Stomach smooth muscle (tissue), 2 donors: Measurements from ENCODE around the gene TADA2B.
A peak's percentile ranks its signal among the peaks of the same experiment; 100 is the strongest.

Source experiments
- H3K27ac ChIP-seq: one replicate; pipeline ENCODE4 v1.7.0; 2013; ENCODE audit warnings: mild to moderate bottlenecking, low read length, inconsistent platforms
- H3K27me3 ChIP-seq, 2 donors: one replicate each; pipeline ENCODE4 v1.7.0; 2013; ENCODE audit warnings: low read length in 2 of 2; ENCODE audit not compliant: insufficient read depth in 2 of 2, control insufficient read depth in 1 of 2
- H3K36me3 ChIP-seq, 2 donors: one replicate each; pipeline ENCODE4 v1.7.0; 2013; ENCODE audit warnings: low read length in 2 of 2; ENCODE audit not compliant: control insufficient read depth in 2 of 2, insufficient read depth in 2 of 2
- H3K4me1 ChIP-seq: one replicate; pipeline ENCODE4 v1.7.0; 2013; ENCODE audit warnings: low read length; ENCODE audit not compliant: control insufficient read depth, insufficient read depth
- H3K4me3 ChIP-seq, 2 donors: one replicate each; pipeline ENCODE4 v1.7.0; 2013; ENCODE audit warnings: low read length in 2 of 2
- H3K9ac ChIP-seq, 2 donors: one replicate each; pipeline ENCODE4 v1.7.0; 2013; ENCODE audit warnings: low read length in 2 of 2, mild to moderate bottlenecking in 1 of 2
- H3K9me3 ChIP-seq, 2 donors: one replicate each; pipeline ENCODE4 v1.7.0; 2013; ENCODE audit warnings: low read length in 2 of 2; ENCODE audit not compliant: control insufficient read depth in 2 of 2
- donor health status: healthy.
- donor health status: Pancreatic carcinoma.

TADA2B gene

DNA sequence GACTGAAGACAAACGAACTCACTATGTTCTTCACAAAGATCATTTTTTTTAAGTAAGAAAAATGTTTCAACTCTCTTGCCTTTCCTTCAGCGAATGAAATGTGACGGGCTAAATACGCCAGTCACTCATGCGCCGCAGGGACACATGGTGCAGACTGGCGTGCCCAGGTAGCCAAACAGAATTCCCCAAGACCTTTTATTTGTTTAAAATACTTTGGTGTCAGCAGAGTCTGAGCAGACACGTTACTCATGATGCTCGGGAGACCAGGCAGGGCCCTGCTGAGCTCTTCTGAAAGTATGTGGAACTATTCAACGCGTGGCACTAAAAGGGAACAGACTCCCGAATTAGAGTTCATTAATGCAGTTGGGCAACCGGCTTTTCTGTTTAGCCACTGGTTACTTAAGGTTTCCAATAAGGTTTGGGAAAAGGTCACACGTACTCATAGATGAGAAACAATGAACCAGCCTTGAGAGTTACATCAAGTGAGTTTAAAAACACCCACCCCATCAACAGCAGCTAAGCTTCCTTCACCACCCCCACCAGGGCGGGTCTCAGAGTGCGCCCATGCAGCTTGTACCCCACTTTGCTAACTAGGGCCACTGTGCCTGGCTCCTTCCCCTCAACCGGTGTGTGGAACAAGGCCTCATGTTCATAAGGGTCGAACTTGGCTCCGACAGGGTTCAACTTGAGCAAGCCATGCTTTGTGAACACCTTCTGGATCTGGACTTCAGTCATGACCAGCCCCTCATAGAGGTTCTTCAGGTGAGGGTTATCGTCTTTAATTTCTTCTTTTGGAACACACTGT is 17.4 kb downstream of the TADA2B start:
- H3K27me3 ChIP-seq = no peaks in the 10 kb centered on the region
- no peak overlapping the region for H3K4me3 ChIP-seq
- H3K9me3 ChIP-seq = no peaks in the 10 kb centered on the region
- H3K27ac ChIP-seq = no peak overlapping the region
- peaks cover 5% of the 10 kb centered on the region for H3K4me1 ChIP-seq
- H3K36me3 ChIP-seq = peaks cover 45 to 50% of the 10 kb centered on the region in 2 donors
- H3K9ac ChIP-seq = peak overlapping the region in 1 of 2 donors; percentile 21

DNA sequence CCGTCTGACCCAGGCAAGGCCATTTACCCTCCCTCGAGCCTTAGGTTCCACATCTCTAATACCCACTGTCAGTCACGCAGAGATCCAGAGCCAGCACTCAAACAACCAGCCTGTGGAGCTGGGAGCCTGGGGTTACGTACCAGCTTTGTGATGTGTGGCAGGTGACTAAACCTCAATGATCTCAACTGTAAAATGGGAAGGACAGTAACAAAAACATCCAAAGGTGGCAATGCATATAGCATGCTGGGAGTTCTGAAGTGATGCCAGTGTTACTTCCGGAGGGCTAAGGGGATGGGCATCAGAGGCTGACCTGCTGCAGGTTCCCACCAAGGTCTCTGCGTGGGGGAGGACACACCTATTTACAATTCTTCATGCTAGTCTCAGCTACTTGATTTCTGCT is 18.6 kb downstream of the TADA2B start:
- Histone ChIP-seq H3K4me3 (no peak overlapping the region), H3K36me3 (peaks cover 37 to 39% of the 10 kb centered on the region in 2 donors), H3K27ac (no peak overlapping the region), H3K9ac (no peak overlapping the region), H3K4me1 (peaks cover 14% of the 10 kb centered on the region), H3K9me3 (no peaks in the 10 kb centered on the region), H3K27me3 (no peaks in the 10 kb centered on the region)

GRCh38 chr4:7062816-7063215 is 19.6 kb downstream of the TADA2B start:
- Histone ChIP-seq H3K9ac (no peak overlapping the region), H3K4me3 (no peak overlapping the region), H3K27me3 (no peaks in the 10 kb centered on the region), H3K4me1 (peaks cover 22% of the 10 kb centered on the region), H3K9me3 (no peaks in the 10 kb centered on the region), H3K36me3 (peaks cover 35 to 39% of the 10 kb centered on the region in 2 donors), H3K27ac (no peak overlapping the region)

- H3K36me3 ChIP-seq = peaks cover 34 to 38% of the 10 kb centered on the region in 2 donors
- no peak overlapping the region for H3K27ac ChIP-seq
- H3K4me1 ChIP-seq = peaks cover 22% of the 10 kb centered on the region
Observed at GRCh38 chr4:7063362-7063761, 20.2 kb downstream of the TADA2B start.

DNA sequence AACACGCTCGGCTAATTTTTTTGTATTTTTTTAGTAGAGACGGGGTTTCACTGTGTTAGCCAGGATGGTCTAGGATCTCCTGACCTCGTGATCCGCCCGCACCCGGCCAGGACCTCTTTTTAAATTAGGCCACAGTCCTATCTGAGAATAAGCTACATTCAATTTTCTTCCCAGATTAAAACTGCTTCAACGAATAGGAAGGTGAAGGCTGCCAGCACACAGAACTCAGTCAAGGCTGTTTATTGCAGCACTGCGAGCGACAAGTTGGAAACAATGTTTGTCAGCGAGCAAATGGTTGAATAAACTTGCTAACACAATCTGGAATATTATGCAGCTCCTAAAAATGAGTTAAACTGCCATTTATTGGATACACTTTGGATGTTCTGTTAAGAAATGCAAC is 22.8 kb downstream of the TADA2B start:
- Histone ChIP-seq H3K27me3 (no peaks in the 10 kb centered on the region), H3K36me3 (peaks cover 20 to 23% of the 10 kb centered on the region in 2 donors), H3K4me3 (no peak overlapping the region), H3K4me1 (peaks cover 30% of the 10 kb centered on the region), H3K9me3 (no peaks in the 10 kb centered on the region), H3K9ac (no peak overlapping the region), H3K27ac (no peak overlapping the region)

More at GRCh38 chr4:7063362-7063761, 20.2 kb downstream of the TADA2B start:
- H3K4me3 ChIP-seq = no peak overlapping the region
- no peak overlapping the region for H3K9ac ChIP-seq
- H3K27me3 ChIP-seq = no peaks in the 10 kb centered on the region
- H3K9me3 ChIP-seq = no peaks in the 10 kb centered on the region

- Histone ChIP-seq H3K36me3 (peaks cover 17 to 18% of the 10 kb centered on the region in 2 donors), H3K4me3 (peak overlapping the region; percentile 87 to 93), H3K27ac (no peak overlapping the region), H3K9me3 (no peaks in the 10 kb centered on the region), H3K9ac (peak overlapping the region; percentile 13 to 89), H3K4me1 (peaks cover 29% of the 10 kb centered on the region), H3K27me3 (no peaks in the 10 kb centered on the region)
Observed at GRCh38 chr4:7066493-7066892, 23.3 kb downstream of the TADA2B start.

DNA sequence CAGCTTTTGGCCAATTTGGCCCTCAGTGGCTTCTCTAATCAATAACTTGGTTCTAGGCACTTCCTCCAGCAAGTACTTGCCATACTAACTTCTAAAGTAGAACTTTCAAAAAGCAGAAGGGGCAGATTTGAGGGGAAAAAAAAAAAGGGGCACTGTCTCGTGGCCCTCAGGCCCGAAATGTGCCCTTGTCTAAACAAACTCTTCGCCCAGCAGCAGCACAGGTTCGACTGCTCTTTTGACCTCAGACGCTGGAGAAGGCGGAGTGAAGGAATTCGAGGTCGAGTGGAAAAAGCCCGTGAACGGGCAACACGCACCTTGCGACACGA is 23.9 kb downstream of the TADA2B start:
- peak overlapping the region; percentile 80 for H3K27ac ChIP-seq
- peak overlapping the region; percentile 87 to 93 for H3K4me3 ChIP-seq
- H3K9me3 ChIP-seq = no peaks in the 10 kb centered on the region
- peaks cover 28% of the 10 kb centered on the region for H3K4me1 ChIP-seq
- H3K36me3 ChIP-seq = peaks cover 11 to 12% of the 10 kb centered on the region in 2 donors
- peak overlapping the region; percentile 73 to 89 for H3K9ac ChIP-seq
- no peaks in the 10 kb centered on the region for H3K27me3 ChIP-seq

DNA sequence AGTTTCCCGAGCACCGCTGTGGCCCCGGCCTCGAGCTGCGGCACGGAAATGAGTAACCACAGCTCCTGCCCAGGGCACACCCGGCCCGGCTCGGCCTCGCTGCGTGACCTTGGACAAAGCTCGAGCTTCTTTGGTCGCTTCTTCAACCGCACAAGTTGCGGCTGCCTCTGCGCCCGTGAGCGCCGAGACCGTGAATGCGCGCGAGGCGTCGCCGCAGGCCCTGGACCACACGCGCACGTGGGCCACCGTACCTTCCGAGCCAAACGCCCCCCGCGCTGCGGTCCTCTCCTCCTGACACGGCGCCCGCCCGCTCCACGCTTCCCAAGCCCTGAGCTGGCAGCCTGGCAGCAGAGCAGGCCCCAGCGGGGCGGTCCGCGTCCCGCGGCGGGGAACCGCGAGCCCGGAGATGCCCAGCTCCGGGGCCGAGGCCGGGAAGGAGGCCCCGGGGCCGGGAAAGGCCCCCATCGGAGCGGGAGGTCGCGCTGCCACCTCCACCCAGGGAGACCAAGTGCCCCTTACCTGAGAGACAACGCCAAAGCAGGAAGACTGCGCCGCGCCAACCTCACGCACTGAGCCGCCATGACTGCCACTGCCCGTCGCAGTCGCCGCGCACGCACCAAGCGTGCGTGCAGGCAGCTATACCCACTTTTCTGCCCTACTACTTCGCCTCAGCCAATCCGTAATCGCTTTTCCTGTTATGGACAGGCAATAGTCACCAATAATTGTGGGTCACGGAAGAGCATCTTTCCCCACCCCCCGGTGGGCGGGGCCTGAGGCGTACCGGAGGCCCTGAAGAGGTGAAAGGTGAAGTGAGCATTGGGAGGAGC is 24.5 kb downstream of the TADA2B start, which contains the start of gene GRPEL1:
Gene GRPEL1 (minus strand): TSS at position 613 of the 827 bp plus-strand sequence. CDS start 32 bp downstream, at position 581.
- H3K4me3 ChIP-seq = peak within 1 kb of the TSS; percentile 87 to 93
- H3K4me1 ChIP-seq = peaks cover 28% of the 10 kb centered on the region
- peak within 1 kb of the TSS; percentile 87 for H3K27ac ChIP-seq
- H3K9me3 ChIP-seq = no peaks in the 10 kb centered on the region
- H3K27me3 ChIP-seq = no peaks in the 10 kb centered on the region
- H3K9ac ChIP-seq = peak within 1 kb of the TSS; percentile 80 to 89
- H3K36me3 ChIP-seq = peaks cover 10 to 11% of the 10 kb centered on the region in 2 donors

DNA sequence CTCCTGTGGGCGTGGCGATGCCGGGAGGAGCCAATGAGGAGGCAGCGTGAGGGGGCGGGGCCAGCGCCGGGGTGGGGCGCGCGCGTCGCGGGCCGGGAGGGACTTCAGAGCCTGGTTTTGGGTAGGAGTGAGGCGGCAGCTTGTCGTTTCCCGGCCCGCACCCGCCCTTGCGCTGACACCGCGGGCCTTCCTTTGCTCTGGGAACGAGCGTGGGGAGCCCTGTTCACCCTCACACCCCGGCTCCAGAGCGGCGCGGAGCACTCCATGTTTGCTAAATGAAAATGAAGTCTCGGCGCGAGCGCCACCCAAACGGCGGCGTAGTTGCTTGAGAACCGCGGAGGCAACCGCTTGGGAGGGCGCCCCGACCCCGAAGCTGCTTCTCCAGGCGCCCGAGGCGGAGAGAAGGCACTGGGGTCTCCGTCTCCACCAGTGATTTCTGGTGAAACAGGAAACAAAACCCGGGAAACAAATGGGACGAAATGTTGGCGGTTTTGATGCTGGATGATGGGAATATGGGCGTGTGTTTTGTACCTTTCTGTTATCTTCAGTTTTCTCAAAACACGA is 25.2 kb downstream of the TADA2B start:
- Histone ChIP-seq H3K27ac (peak overlapping the region; percentile 87), H3K36me3 (peaks cover 8 to 9% of the 10 kb centered on the region in 2 donors), H3K27me3 (no peaks in the 10 kb centered on the region), H3K4me3 (peak overlapping the region; percentile 76 to 93), H3K4me1 (peaks cover 28% of the 10 kb centered on the region), H3K9me3 (no peaks in the 10 kb centered on the region), H3K9ac (peak overlapping the region; percentile 80)

GRCh38 chr4:7068883-7069282 is 25.7 kb downstream of the TADA2B start:
- H3K4me3 ChIP-seq = peak overlapping the region; percentile 76 to 93
- H3K27me3 ChIP-seq = no peaks in the 10 kb centered on the region
- H3K9ac ChIP-seq = peak overlapping the region; percentile 80
- peaks cover 28% of the 10 kb centered on the region for H3K4me1 ChIP-seq
- H3K36me3 ChIP-seq = peaks cover 3% of the 10 kb centered on the region in 2 donors
- H3K9me3 ChIP-seq = no peaks in the 10 kb centered on the region
- peak overlapping the region; percentile 87 for H3K27ac ChIP-seq
